Hepatic stellate cell (primary cell): ENCODE measurements around the gene CDC42BPA.

Experiments used
- DNase-seq: peaks from one replicate; pipeline ENCODE4 v3.0.0; 2011; ENCODE audit warnings: low spot score

CDC42BPA gene

GRCh38 chr1:226990133-226990716 lies 328.1 kb downstream of the CDC42BPA start:
- DNase-seq: no peak

- DNase-seq: no peak
Observed at GRCh38 chr1:226989085-226989920, 329.0 kb downstream of the CDC42BPA start.

- no peak for DNase-seq
Observed at GRCh38 chr1:226988334-226988666, 330.0 kb downstream of the CDC42BPA start.

- DNase-seq: no peak
Observed at GRCh38 chr1:226987623-226988333, 330.5 kb downstream of the CDC42BPA start.

GRCh38 chr1:226987179-226987536 lies 331.1 kb downstream of the CDC42BPA start:
- no peak for DNase-seq

GRCh38 chr1:226986496-226987178 lies 331.7 kb downstream of the CDC42BPA start:
- DNase-seq: no peak

GRCh38 chr1:226985839-226986463 lies 332.3 kb downstream of the CDC42BPA start:
- no peak for DNase-seq

GRCh38 chr1:226985239-226985838 lies 333.0 kb downstream of the CDC42BPA start:
- no peak for DNase-seq

- no peak for DNase-seq
Observed at GRCh38 chr1:226984521-226985238, 333.6 kb downstream of the CDC42BPA start.

- no peak for DNase-seq
Observed at GRCh38 chr1:226983992-226984364, 334.3 kb downstream of the CDC42BPA start.

- DNase-seq: no peak
Observed at GRCh38 chr1:226983247-226983991, 334.9 kb downstream of the CDC42BPA start.

- no peak for DNase-seq
Observed at GRCh38 chr1:226982451-226983177, 335.7 kb downstream of the CDC42BPA start.

- DNase-seq: no peak
Observed at GRCh38 chr1:226981838-226982237, 336.5 kb downstream of the CDC42BPA start.

- DNase-seq: no peak
Observed at GRCh38 chr1:226981386-226981817, 336.9 kb downstream of the CDC42BPA start.

- DNase-seq: no peak
Observed at GRCh38 chr1:226980565-226981385, 337.5 kb downstream of the CDC42BPA start.

- DNase-seq: no peak
Observed at GRCh38 chr1:226980122-226980560, 338.2 kb downstream of the CDC42BPA start.

- DNase-seq: no peak
Observed at GRCh38 chr1:226979517-226980121, 338.7 kb downstream of the CDC42BPA start.

- DNase-seq: no peak
Observed at GRCh38 chr1:226979115-226979516, 339.2 kb downstream of the CDC42BPA start.
